Midbrain (tissue), 1 donor: ENCODE results near the gene TTC28.

Source experiments
- DNase-seq: peaks from one replicate; lab custom pipeline; 2025; lab: John Stamatoyannopoulos, UW

The TTC28 gene

GRCh38 chr22:28051091-28051786 is 628.4 kb downstream of the TTC28 start:
- no peak for DNase-seq

- no peak for DNase-seq
Observed at GRCh38 chr22:28048529-28048928, 631.1 kb downstream of the TTC28 start.

- no peak for DNase-seq
Observed at GRCh38 chr22:28047740-28048139, 631.9 kb downstream of the TTC28 start.

- no peak for DNase-seq
Observed at GRCh38 chr22:28046100-28046499, 633.5 kb downstream of the TTC28 start.

GRCh38 chr22:28044546-28045173 is 635.0 kb downstream of the TTC28 start:
- no peak for DNase-seq

GRCh38 chr22:28043266-28043665 is 636.4 kb downstream of the TTC28 start:
- no peak for DNase-seq

- DNase-seq = peak; percentile 33
Observed at GRCh38 chr22:28034760-28035401, 644.8 kb downstream of the TTC28 start.

GRCh38 chr22:28034145-28034759 is 645.4 kb downstream of the TTC28 start:
- DNase-seq = no peak

- DNase-seq = no peak
Observed at GRCh38 chr22:28032861-28033260, 646.8 kb downstream of the TTC28 start.

- no peak for DNase-seq
Observed at GRCh38 chr22:28031383-28031922, 648.2 kb downstream of the TTC28 start.

GRCh38 chr22:28030473-28030872 is 649.2 kb downstream of the TTC28 start:
- no peak for DNase-seq

- no peak for DNase-seq
Observed at GRCh38 chr22:28029956-28030355, 649.7 kb downstream of the TTC28 start.

GRCh38 chr22:28029201-28029948 is 650.3 kb downstream of the TTC28 start:
- no peak for DNase-seq

- DNase-seq = peak; percentile 12
Observed at GRCh38 chr22:28027453-28028448, 651.9 kb downstream of the TTC28 start.

- DNase-seq = no peak
Observed at GRCh38 chr22:28025866-28026575, 653.6 kb downstream of the TTC28 start.

- DNase-seq = no peak
Observed at GRCh38 chr22:28025333-28025732, 654.3 kb downstream of the TTC28 start.

GRCh38 chr22:28024422-28024888 is 655.2 kb downstream of the TTC28 start:
- no peak for DNase-seq

GRCh38 chr22:28023774-28024173 is 655.9 kb downstream of the TTC28 start:
- no peak for DNase-seq

- no peak for DNase-seq
Observed at GRCh38 chr22:28023036-28023435, 656.6 kb downstream of the TTC28 start.
